IMR-90 (cell line): Measurements from ENCODE around the gene MEGF6. TPM values are rescaled to one million over a fixed set of nuclear protein-coding genes. Genes with fewer than 3 reads are reported as not detected.

Source experiments
- ATAC-seq: fragments of 200-7000 bp; cut with Tn5 transposase; 2 replicates; pipeline ENCODE4 v1.9.1; 2020; ENCODE audit warnings: low read depth, mild to moderate bottlenecking, moderate library complexity
- BruUV-seq: library from RNA; stranded (reverse); fragments of 400-500 nt; replicated peaks from 2 replicates; lab custom pipeline; 2021; lab: Mats Ljungman, UMichigan
- CTCF ChIA-PET: fragments of 300-600 bp; formaldehyde crosslinking; extraction: SDS; loops from one replicate; lab custom pipeline; 2021; ENCODE audit warnings: antibody characterized with exemption; lab: Yijun Ruan, JAX
- POLR2A ChIA-PET: fragments of 300-600 bp; sonication (Branson Sonifier 250); formaldehyde crosslinking; loops from one replicate; lab custom pipeline; 2022; ENCODE audit warnings: antibody characterized with exemption; ENCODE audit not compliant: unreplicated experiment; lab: Charles Lee
- DNase-seq: peaks from one replicate; pipeline ENCODE4 v3.0.0; 2013
- H2AFZ ChIP-seq: replicated peaks from 2 replicates; pipeline ENCODE3; 2013; ENCODE audit warnings: low read length, mild to moderate bottlenecking; ENCODE audit not compliant: poor library complexity
- H2AK5ac ChIP-seq: 2 replicates; pipeline ENCODE4 v1.6.1; 2013; ENCODE audit warnings: low read depth, low read length, inconsistent platforms
- H2AK9ac ChIP-seq: replicated peaks from 2 replicates; pipeline ENCODE3; 2013; ENCODE audit warnings: mild to moderate bottlenecking, low read depth, low read length, moderate library complexity; ENCODE audit not compliant: poor library complexity
- H2BK120ac ChIP-seq: 2 replicates; pipeline ENCODE4 v1.6.1; 2013; ENCODE audit warnings: low read depth, low read length, inconsistent platforms
- H2BK15ac ChIP-seq: 3 replicates; pipeline ENCODE4 v1.6.1; 2013; ENCODE audit warnings: low read depth, low read length, inconsistent platforms
- H2BK20ac ChIP-seq: 2 replicates; pipeline ENCODE4 v1.6.1; 2013; ENCODE audit warnings: low read depth, mild to moderate bottlenecking, inconsistent platforms, low read length, moderate library complexity
- H2BK5ac ChIP-seq: 2 replicates; pipeline ENCODE4 v1.6.1; 2013; ENCODE audit warnings: mild to moderate bottlenecking, low read depth, low read length, inconsistent platforms; ENCODE audit not compliant: poor library complexity, severe bottlenecking
- H3K14ac ChIP-seq: replicated peaks from 2 replicates; pipeline ENCODE4 v1.6.1; 2013; ENCODE audit warnings: low read depth, low read length, inconsistent platforms
- H3K18ac ChIP-seq: 2 replicates; pipeline ENCODE4 v1.6.1; 2013; ENCODE audit warnings: low read depth, low read length, control low read depth
- H3K23ac ChIP-seq: 2 replicates; pipeline ENCODE4 v1.6.1; 2013; ENCODE audit warnings: low read depth, low read length, inconsistent platforms
- H3K27ac ChIP-seq: 2 replicates; pipeline ENCODE4 v1.5.1; 2013; ENCODE audit warnings: mild to moderate bottlenecking, control low read depth, low read length; ENCODE audit not compliant: insufficient read depth
- H3K27me3 ChIP-seq: 2 replicates; pipeline ENCODE4 v1.6.1; 2013; ENCODE audit warnings: low read length; ENCODE audit not compliant: control insufficient read depth, insufficient read depth
- H3K36me3 ChIP-seq: 2 replicates; pipeline ENCODE4 v1.6.1; 2013; ENCODE audit warnings: low read length, mixed read lengths; ENCODE audit not compliant: control insufficient read depth, insufficient read depth
- H3K4ac ChIP-seq: 2 replicates; pipeline ENCODE4 v1.6.1; 2013; ENCODE audit warnings: low read depth, low read length, inconsistent platforms
- H3K4me1 ChIP-seq: 2 replicates; pipeline ENCODE4 v1.6.1; 2013; ENCODE audit warnings: low read length, mixed read lengths; ENCODE audit not compliant: control insufficient read depth, insufficient read depth
- H3K4me2 ChIP-seq: 2 replicates; pipeline ENCODE4 v1.6.1; 2013; ENCODE audit warnings: low read depth, mild to moderate bottlenecking, control low read depth, low read length, moderate library complexity
- H3K4me3 ChIP-seq: 2 replicates; pipeline ENCODE4 v1.5.1; 2013; ENCODE audit warnings: low read depth, mild to moderate bottlenecking, control low read depth, low read length, moderate library complexity; ENCODE audit not compliant: insufficient read depth
- H3K56ac ChIP-seq: 2 replicates; pipeline ENCODE4 v1.6.1; 2013; ENCODE audit warnings: low read length, inconsistent platforms; ENCODE audit not compliant: insufficient read depth; ENCODE audit errors: extremely low read depth
- H3K79me1 ChIP-seq, 2 experiments: 2 replicates each; pipeline ENCODE4 v1.6.1; 2013; ENCODE audit warnings: low read length in 2 of 2, inconsistent platforms in 1 of 2, low read depth in 1 of 2
- H3K9ac ChIP-seq: 2 replicates; pipeline ENCODE4 v1.6.1; 2013; ENCODE audit warnings: low read depth, low read length, control low read depth
- H3K9me1 ChIP-seq: 2 replicates; pipeline ENCODE4 v1.6.1; 2013; ENCODE audit warnings: low read length, inconsistent platforms; ENCODE audit not compliant: insufficient read depth
- H3K9me3 ChIP-seq: 2 replicates; pipeline ENCODE4 v1.6.1; 2013; ENCODE audit warnings: low read length; ENCODE audit not compliant: control insufficient read depth, insufficient read depth
- H4K20me1 ChIP-seq: 2 replicates; pipeline ENCODE4 v1.6.1; 2013; ENCODE audit warnings: low read length, inconsistent platforms; ENCODE audit not compliant: insufficient read depth
- H4K5ac ChIP-seq: 2 replicates; pipeline ENCODE4 v1.6.1; 2013; ENCODE audit warnings: mild to moderate bottlenecking, low read depth, low read length, control low read depth
- H4K8ac ChIP-seq, 2 experiments: 2 replicates each; pipeline ENCODE4 v1.6.1; 2013; ENCODE audit warnings: low read depth in 2 of 2, low read length in 2 of 2, control low read depth in 1 of 2, inconsistent platforms in 1 of 2
- H4K91ac ChIP-seq: 2 replicates; pipeline ENCODE4 v1.6.1; 2013; ENCODE audit warnings: low read depth, low read length, inconsistent platforms; ENCODE audit not compliant: insufficient read depth
- BHLHE40 ChIP-seq: fragments of 150-350 bp; IDR thresholded peaks from 2 replicates; pipeline ENCODE4 v1.6.1; 2016; ENCODE audit warnings: mild to moderate bottlenecking, low read depth, low read length
- CHD1 ChIP-seq: IDR thresholded peaks from 2 replicates; pipeline ENCODE4 v1.6.1; 2012; ENCODE audit warnings: low read depth, low read length, improper control_type of control experiment
- FOS ChIP-seq: fragments of 150-350 bp; IDR thresholded peaks from 2 replicates; pipeline ENCODE4 v1.6.1; 2016; ENCODE audit warnings: low read depth, low read length
- MAFK ChIP-seq: IDR thresholded peaks from 2 replicates; pipeline ENCODE4 v1.6.1; 2012; ENCODE audit warnings: low read depth, low read length, improper control_type of control experiment
- MAZ ChIP-seq: IDR thresholded peaks from 2 replicates; pipeline ENCODE4 v1.6.1; 2012; ENCODE audit warnings: low read depth, mild to moderate bottlenecking, low read length, improper control_type of control experiment, moderate library complexity, borderline replicate concordance
- MXI1 ChIP-seq: IDR thresholded peaks from 2 replicates; pipeline ENCODE4 v1.6.1; 2012; ENCODE audit warnings: low read depth, mild to moderate bottlenecking, low read length, moderate library complexity, borderline replicate concordance
- NFE2L2 ChIP-seq: fragments of 150-350 bp; IDR thresholded peaks from 2 replicates; pipeline ENCODE4 v1.6.1; 2016; ENCODE audit warnings: low read depth, mild to moderate bottlenecking, low read length
- RAD21 ChIP-seq: IDR thresholded peaks from 2 replicates; pipeline ENCODE4 v1.6.1; 2012; ENCODE audit warnings: low read length, improper control_type of control experiment
- RCOR1 ChIP-seq: IDR thresholded peaks from 2 replicates; pipeline ENCODE4 v1.6.1; 2012; ENCODE audit warnings: mild to moderate bottlenecking, low read length, improper control_type of control experiment; ENCODE audit not compliant: insufficient replicate concordance
- SMC3 ChIP-seq: fragments of 150-350 bp; IDR thresholded peaks from 2 replicates; pipeline ENCODE4 v1.6.1; 2016; ENCODE audit warnings: low read depth, mild to moderate bottlenecking, antibody characterized with exemption, low read length, moderate library complexity
- WGBS, 2 experiments: methylation state at CpG; one replicate each; pipeline versions ENCODE4 v1.1.5 to v1.1.7; 2013; ENCODE audit warnings: missing lambda C conversion rate in 2 of 2; ENCODE audit not compliant: insufficient read length in 1 of 2; ENCODE audit errors: extremely low coverage in 2 of 2; 5-methylcytosine and 5-hydroxymethylcytosine counted together
- dilution Hi-C: fragments of 300-500 bp; cut with HindIII; formaldehyde crosslinking; loops from one replicate; pipeline ENCODE4 v1.14.3; 2018; ENCODE audit warnings: low sequenced_read_pairs; ENCODE audit not compliant: unreplicated experiment
- in situ Hi-C: fragments of 300-500 bp; cut with MboI; formaldehyde crosslinking; loops from 3 replicates; pipeline ENCODE4 v1.14.3; 2019; ENCODE audit warnings: low sequenced_read_pairs, inconsistent platforms, mixed read lengths
- intact Hi-C: fragments of 100-400 bp; cut with micrococcal nuclease; formaldehyde crosslinking; loops from 2 replicates; pipeline ENCODE4 v1.10.0; 2022
- polyA plus RNA-seq, 3 experiments: library from polyadenylated mRNA; depleted of rRNA; stranded (reverse); fragments of >200 nt; gene quantifications; 2 replicates each; pipeline ENCODE4 v1.2.3, GENCODE V29; 2012; ENCODE audit warnings: low replicate concordance in 1 of 3
- total RNA-seq: library from RNA; depleted of rRNA; stranded (reverse); fragments of >200 nt; gene quantifications from 2 replicates; pipeline ENCODE4 v1.2.3, GENCODE V29; 2012
- TF ChIP-seq, protein P1 (sequence below): fragments of 150-350 bp; IDR thresholded peaks from 2 replicates; pipeline ENCODE4 v1.6.1; 2017; ENCODE audit warnings: mild to moderate bottlenecking, antibody characterized with exemption, low read length, low read depth
- TF ChIP-seq, protein P2 (sequence below): fragments of 150-350 bp; IDR thresholded peaks from 2 replicates; pipeline ENCODE4 v1.6.1; 2016; ENCODE audit warnings: low read depth, mild to moderate bottlenecking, low read length, moderate library complexity, borderline replicate concordance

Gene MEGF6
- total and polyA plus RNA-seq, 2 of the 4 experiments (the other 2 are of a cell fraction) = 0.72 to 4.1 TPM

DNA sequence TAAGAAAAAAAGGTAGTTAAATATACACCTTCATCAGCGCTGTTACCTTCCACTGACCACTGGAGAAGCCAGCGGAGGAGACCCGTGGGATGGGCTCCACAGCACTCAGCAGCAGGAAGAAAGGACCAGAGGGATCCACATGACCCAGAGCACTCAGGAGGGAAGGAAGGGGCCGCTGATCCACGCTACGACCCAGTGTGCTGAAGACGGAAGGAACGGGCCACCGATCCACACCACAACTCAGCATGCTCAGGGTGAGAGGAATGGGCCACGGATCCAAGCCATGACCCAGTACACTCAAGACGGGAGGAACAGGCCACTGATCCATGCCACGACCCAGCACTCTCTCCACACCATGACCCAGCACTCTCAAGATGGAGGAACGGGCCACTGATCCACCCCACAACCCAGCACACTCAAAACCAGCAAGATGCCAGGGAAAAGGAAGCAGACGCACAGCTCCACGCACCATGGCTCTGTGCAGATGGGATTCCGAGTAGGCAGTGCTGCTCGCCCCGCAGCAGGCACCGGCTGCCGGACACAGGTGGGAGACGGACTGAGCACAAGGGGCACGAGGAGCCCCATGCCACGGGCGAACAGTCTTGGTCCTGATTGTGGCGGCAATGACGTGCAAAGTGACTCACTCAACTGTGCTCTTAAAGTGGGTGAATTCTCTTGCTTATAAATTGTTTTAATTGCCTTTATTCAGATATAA lies 29.9 kb upstream of the MEGF6 start:
- Histone ChIP-seq H3K4me1 (no peaks in the 10 kb centered on the region), H4K20me1 (no peaks in the 10 kb centered on the region), H3K9me3 (no peaks in the 10 kb centered on the region), H2AFZ (no peak overlapping the region), H3K79me1 (peaks cover 0 to 5% of the 10 kb centered on the region in 2 experiments; a peak in 1 of 4 replicates), H2BK20ac (no peak overlapping the region), H2BK5ac (no peak overlapping the region), H2AK9ac (no peak overlapping the region), H3K36me3 (peaks cover 45% of the 10 kb centered on the region), H3K27me3 (no peaks in the 10 kb centered on the region), H3K14ac (no peak overlapping the region), H2AK5ac (no peak overlapping the region), H3K9ac (no peak overlapping the region), H3K4ac (no peak overlapping the region), H4K91ac (no peak overlapping the region), H3K56ac (no peak overlapping the region), H4K8ac (no peak overlapping the region), H3K18ac (no peak overlapping the region), H3K27ac (no peak overlapping the region), H3K23ac (no peak overlapping the region), H3K4me2 (no peak overlapping the region), H3K9me1 (0 out of 2 replicates have a peak, but pooled peaks cover 3% of the 10 kb centered on the region), H3K4me3 (no peak overlapping the region), H4K5ac (no peak overlapping the region), H2BK15ac (no peak overlapping the region), H2BK120ac (no peak overlapping the region)
- in situ Hi-C loops = no loop called here
- ATAC-seq (no peak), DNase-seq (no peak)
- intact Hi-C loops = no loop called here
- BruUV-seq = no TSS peak
- dilution Hi-C loops = no loop called here
- ChIA-PET CTCF (no interaction called here), POLR2A (no interaction called here)
- no peak for TF ChIP-seq BHLHE40
- no peak for TF ChIP-seq MAFK
- TF ChIP-seq, protein P1, sequence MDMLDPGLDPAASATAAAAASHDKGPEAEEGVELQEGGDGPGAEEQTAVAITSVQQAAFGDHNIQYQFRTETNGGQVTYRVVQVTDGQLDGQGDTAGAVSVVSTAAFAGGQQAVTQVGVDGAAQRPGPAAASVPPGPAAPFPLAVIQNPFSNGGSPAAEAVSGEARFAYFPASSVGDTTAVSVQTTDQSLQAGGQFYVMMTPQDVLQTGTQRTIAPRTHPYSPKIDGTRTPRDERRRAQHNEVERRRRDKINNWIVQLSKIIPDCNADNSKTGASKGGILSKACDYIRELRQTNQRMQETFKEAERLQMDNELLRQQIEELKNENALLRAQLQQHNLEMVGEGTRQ = no peak
- TF ChIP-seq RCOR1 = no peak
- no peak for TF ChIP-seq RAD21
- TF ChIP-seq FOS = no peak
- TF ChIP-seq MAZ = no peak
- TF ChIP-seq NFE2L2 = no peak
- TF ChIP-seq MXI1 = no peak
- no peak for TF ChIP-seq SMC3
- TF ChIP-seq CHD1 = no peak
- TF ChIP-seq, protein P2, sequence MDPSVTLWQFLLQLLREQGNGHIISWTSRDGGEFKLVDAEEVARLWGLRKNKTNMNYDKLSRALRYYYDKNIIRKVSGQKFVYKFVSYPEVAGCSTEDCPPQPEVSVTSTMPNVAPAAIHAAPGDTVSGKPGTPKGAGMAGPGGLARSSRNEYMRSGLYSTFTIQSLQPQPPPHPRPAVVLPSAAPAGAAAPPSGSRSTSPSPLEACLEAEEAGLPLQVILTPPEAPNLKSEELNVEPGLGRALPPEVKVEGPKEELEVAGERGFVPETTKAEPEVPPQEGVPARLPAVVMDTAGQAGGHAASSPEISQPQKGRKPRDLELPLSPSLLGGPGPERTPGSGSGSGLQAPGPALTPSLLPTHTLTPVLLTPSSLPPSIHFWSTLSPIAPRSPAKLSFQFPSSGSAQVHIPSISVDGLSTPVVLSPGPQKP = no peak
- WGBS, 2 experiments = 93% methylated on average over 6 of the region's 26 CpGs; no CpG with 5 or more reads in 1 of the 2 experiments
